GM13976 (cell line): ENCODE data around the gene TOMT.
A peak's percentile ranks its signal among the peaks of the same experiment; 100 is the strongest.

Source experiments
- DNase-seq: peaks from one replicate; pipeline ENCODE4 v3.0.0; 2012; ENCODE audit warnings: low spot score
- in situ Hi-C: fragments of 300-500 bp; cut with MboI; formaldehyde crosslinking; loops from one replicate; pipeline ENCODE4 v1.12.0; 2022; ENCODE audit warnings: low sequenced_read_pairs, mixed read lengths, inconsistent platforms; ENCODE audit not compliant: unreplicated experiment
- TF ChIP-seq, protein P1 (sequence below): IDR thresholded peaks from 2 replicates; pipeline ENCODE4 v1.5.1; 2012; ENCODE audit warnings: borderline replicate concordance, mild to moderate bottlenecking; ENCODE audit not compliant: insufficient read depth; ENCODE audit errors: extremely low read depth, missing control alignments, control extremely low read depth

TOMT gene

DNA sequence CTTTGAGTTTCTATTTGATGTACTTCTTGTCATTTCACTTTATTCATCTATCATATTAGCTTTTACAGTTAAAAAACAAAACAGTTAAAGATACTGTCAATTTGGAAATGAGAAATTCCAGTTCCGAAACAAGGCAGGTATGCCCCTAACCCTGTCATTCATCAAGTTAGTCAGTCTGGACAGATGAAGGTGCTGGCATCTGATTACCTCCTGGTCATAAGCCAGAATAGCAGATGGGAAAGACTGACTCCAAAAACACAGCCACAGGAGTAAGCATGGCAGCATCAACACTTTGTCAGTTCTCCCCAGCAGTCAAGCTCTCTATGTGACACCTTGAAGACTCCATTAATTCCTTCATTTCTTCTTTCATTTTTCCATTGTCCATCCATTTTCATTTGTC is 20.8 kb upstream of the TOMT start:
- TF ChIP-seq, protein P1, sequence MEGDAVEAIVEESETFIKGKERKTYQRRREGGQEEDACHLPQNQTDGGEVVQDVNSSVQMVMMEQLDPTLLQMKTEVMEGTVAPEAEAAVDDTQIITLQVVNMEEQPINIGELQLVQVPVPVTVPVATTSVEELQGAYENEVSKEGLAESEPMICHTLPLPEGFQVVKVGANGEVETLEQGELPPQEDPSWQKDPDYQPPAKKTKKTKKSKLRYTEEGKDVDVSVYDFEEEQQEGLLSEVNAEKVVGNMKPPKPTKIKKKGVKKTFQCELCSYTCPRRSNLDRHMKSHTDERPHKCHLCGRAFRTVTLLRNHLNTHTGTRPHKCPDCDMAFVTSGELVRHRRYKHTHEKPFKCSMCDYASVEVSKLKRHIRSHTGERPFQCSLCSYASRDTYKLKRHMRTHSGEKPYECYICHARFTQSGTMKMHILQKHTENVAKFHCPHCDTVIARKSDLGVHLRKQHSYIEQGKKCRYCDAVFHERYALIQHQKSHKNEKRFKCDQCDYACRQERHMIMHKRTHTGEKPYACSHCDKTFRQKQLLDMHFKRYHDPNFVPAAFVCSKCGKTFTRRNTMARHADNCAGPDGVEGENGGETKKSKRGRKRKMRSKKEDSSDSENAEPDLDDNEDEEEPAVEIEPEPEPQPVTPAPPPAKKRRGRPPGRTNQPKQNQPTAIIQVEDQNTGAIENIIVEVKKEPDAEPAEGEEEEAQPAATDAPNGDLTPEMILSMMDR: no peak

DNA sequence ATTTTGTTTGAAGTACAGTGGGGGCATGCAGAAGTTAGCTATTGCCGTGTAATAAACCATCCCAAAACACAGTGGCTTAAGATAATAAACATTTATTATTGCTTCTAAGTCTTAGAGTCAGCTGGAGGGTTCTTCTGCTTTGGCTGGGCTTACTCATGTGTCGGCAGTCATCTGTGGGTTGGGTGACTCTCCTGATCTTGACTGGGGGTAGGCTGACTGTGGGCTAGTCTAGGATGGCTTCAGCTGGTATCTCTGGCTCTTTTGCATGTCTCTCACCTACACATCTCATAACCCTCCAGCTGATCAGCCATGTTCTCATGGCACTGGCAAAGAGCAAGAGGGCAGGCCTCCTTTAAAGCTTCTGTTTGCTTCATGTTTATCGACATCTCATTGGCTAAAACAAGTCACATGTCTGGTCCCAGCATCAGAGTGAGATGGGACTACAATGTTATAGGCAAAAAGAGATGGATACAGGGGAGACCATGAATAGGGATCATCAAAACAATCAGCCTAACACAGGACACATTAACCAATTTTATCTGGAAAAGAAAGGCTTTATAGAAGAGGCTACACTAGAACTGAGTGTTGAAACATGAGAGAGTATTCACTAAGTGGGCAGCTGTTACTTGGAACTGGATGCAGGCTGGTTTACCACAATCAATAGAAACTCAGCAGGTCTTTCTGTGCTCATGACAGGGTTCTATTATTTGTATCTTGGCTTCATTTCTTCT is 19.9 kb upstream of the TOMT start:
- in situ Hi-C loops: no loop called here
- DNase-seq: no peak
- TF ChIP-seq, protein P1: no peak

More for the DNA sequence above, 20.8 kb upstream of the TOMT start:
- in situ Hi-C loops: no loop called here
- DNase-seq: no peak

DNA sequence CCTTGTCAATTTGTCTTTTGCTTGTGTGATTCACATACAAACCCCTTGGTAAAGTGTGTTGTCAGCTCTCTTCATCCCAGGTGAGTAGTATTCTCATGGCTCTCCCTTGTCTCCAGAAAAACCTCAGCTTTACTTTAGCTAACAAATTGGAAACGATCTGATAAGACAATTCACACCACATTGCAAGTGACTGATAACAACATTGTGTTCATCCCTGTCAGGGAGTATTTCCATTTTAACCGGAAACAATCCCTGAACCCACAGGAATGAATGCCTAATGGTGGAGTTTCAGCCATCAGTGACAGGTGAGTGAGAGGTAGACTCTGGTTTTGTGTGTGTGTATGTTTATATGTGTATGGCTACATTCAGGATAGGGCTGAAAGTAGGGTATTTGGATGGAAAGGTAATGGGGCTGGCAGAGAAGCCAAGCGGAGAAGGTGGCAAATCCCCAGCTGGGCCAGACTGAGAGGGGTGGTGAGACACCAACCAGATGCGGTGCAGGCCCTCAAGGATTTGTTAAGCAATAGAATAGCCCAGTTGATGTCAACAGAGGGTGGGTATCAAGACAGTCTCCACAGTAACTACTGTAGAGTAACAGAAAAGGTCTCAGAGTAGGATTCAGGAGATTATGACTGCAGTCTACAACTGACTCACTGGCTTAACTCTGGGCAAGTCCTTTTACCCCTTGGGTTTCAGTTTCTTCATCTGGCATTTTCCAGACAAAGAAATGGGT is 17.5 kb upstream of the TOMT start:
- in situ Hi-C loops: no loop called here
- TF ChIP-seq, protein P1: no peak
- no peak for DNase-seq

DNA sequence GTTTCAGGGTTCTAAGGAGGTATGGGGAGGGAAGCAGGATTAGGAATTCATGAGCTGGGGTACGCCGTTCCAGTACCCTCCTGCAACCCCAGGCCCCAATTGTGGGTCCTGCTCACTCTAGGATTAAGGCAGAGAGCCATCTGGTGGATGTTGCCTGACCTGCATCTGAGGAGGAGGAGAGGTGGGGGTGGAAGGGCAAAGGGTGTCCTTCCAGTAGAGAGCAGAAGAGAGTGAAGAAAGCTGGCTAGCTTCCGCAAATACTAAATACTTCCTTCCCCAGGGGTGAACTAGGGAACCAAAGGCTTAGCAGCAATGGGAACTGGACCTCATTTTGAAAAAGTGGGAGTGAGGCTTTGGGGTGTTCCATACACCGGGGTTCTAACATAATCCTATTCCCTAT is 14.4 kb upstream of the TOMT start:
- TF ChIP-seq, protein P1: peak; percentile 83
- in situ Hi-C loops: loop anchor here (5.0 kb wide), 1 partner anchor 69 kb away; no protein-coding TSS in a partner anchor
- peak; percentile 75 for DNase-seq

DNA sequence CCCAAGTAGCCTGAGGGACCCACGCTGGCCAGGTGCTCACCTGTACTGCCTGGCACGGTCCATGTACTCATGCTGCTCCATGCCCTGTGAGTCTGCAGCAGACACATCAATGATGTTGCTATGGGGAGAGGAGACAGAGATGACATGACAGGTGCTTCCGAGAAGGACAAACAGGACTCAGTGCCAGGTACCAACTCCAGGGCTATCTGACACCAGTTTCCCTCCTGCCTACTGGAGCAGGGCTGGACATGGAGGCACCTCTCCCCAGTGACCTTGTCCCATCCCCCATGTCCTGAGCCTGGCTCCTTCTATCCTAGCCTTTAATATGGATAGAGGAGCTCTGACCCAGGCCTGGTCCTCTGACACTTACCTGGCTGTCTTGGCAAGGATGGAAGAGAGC is 7.0 kb upstream of the TOMT start:
- DNase-seq: no peak
- TF ChIP-seq, protein P1: no peak
- in situ Hi-C loops: no loop called here

DNA sequence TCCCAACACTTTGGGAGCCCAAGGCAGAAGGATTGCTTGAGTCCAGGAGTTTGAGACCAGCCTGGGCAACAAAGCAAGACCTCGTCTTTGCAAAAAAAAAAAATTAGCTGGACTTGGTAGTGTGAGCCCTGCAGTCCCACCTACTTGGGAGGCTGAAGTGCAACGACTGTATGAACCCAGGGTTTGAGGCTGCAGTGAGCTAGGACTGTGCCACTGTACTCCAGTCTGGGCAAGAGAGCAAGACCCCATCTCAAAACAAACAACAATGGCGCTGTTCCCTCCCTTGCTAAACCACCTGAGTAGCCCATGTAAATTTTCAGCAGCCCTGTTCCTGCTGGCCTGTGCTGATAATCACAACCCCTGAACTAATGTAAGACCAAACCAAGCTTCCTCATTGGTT is 5.7 kb upstream of the TOMT start:
- in situ Hi-C loops: no loop called here

More for the DNA sequence above, 5.7 kb upstream of the TOMT start:
- TF ChIP-seq, protein P1: no peak
- no peak for DNase-seq
